HCT116 (cell line): ENCODE results near the gene HOXB7. TPM values are rescaled to one million over a fixed set of nuclear protein-coding genes. Genes with fewer than 3 reads are reported as not detected.

Source experiments
- ATAC-seq: fragments of 200-7000 bp; cut with Tn5 transposase; 2 replicates; pipeline ENCODE4 v1.9.1; 2020; ENCODE audit warnings: mild to moderate bottlenecking, moderate library complexity
- BruUV-seq: library from RNA; stranded (reverse); fragments of 400-500 nt; replicated peaks from 2 replicates; lab custom pipeline; 2021; lab: Mats Ljungman, UMichigan
- CTCF ChIA-PET: fragments of 300-600 bp; sonication (Branson Sonifier 250); formaldehyde crosslinking; loops from one replicate; lab custom pipeline; 2021; ENCODE audit warnings: antibody characterized with exemption; lab: Charles Lee
- POLR2A ChIA-PET: fragments of 300-600, 350-600 bp; sonication (Branson Sonifier 250); formaldehyde crosslinking; loops from one replicate; lab custom pipeline; 2021; ENCODE audit warnings: antibody characterized with exemption; lab: Charles Lee
- RAD21 ChIA-PET, 2 experiments: fragments of 300-600 bp; sonication (Branson Sonifier 250); formaldehyde crosslinking; loops; one replicate each; lab custom pipeline; 2023; ENCODE audit warnings: low total read pairs in 2 of 2; ENCODE audit not compliant: uncharacterized antibody in 2 of 2, unreplicated experiment in 2 of 2, low non-redundant PET in 1 of 2; lab: Charles Lee
- DNase-seq: peaks from one replicate; pipeline ENCODE4 v3.0.0-alpha.2; 2010; ENCODE audit warnings: low read depth, low spot score
- H2AFZ ChIP-seq: fragments of 200-600 bp; shearing (Covaris generic), sonication (generic); 2 replicates; pipeline ENCODE4 v1.6.1; 2017; ENCODE audit warnings: low read depth, mixed run types, mixed read lengths, antibody characterized with exemption, low read length; ENCODE audit not compliant: poor library complexity, severe bottlenecking
- H3K27ac ChIP-seq: 2 replicates; pipeline ENCODE4 v1.5.1; 2012; ENCODE audit warnings: low read depth, low read length
- H3K27me3 ChIP-seq: fragments of 200-600 bp; sonication (generic); 2 replicates; pipeline ENCODE4 v1.6.1; 2016; ENCODE audit warnings: mixed run types, low read length, mixed read lengths; ENCODE audit not compliant: insufficient read depth
- H3K36me3 ChIP-seq, 2 experiments: fragments of 200-500 bp in 1 of 2; fragments of 200-600 bp in 1 of 2; sonication (Bioruptor generic) in 1 of 2; sonication (generic) in 1 of 2; 2 replicates each; pipeline versions ENCODE4 v1.5.1 to v1.6.1; 2014 to 2016; ENCODE audit warnings: low read length in 2 of 2, inconsistent platforms in 1 of 2, mixed read lengths in 1 of 2, mixed run types in 1 of 2; ENCODE audit not compliant: insufficient read depth in 2 of 2, control insufficient read depth in 1 of 2
- H3K4me1 ChIP-seq, 2 experiments: fragments of 200-600 bp in 1 of 2; sonication (generic) in 1 of 2; 2 replicates each; pipeline versions ENCODE4 v1.5.1 to v1.6.1; 2012 to 2017; ENCODE audit warnings: low read length in 2 of 2, inconsistent platforms in 1 of 2, mild to moderate bottlenecking in 1 of 2, mixed read lengths in 1 of 2, mixed run types in 1 of 2, moderate library complexity in 1 of 2; ENCODE audit not compliant: insufficient read depth in 2 of 2, control insufficient read depth in 1 of 2
- H3K4me2 ChIP-seq: fragments of 200-600 bp; sonication (generic); 2 replicates; pipeline ENCODE4 v1.6.1; 2017; ENCODE audit warnings: mixed run types, low read length, mixed read lengths
- H3K4me3 ChIP-seq, 2 experiments: fragments of 200-600 bp in 1 of 2; sonication (generic) in 1 of 2; replicated peaks in 1 of 2; 2 replicates each; pipeline ENCODE4 v1.5.1; 2011 to 2016; ENCODE audit warnings: low read length in 2 of 2, control low read depth in 1 of 2, low read depth in 1 of 2, mild to moderate bottlenecking in 1 of 2, mixed read lengths in 1 of 2, mixed run types in 1 of 2
- H3K79me2 ChIP-seq: fragments of 200-600 bp; sonication (generic); 2 replicates; pipeline ENCODE4 v1.6.1; 2017; ENCODE audit warnings: mild to moderate bottlenecking, mixed run types, low read length, moderate library complexity, mixed read lengths; ENCODE audit not compliant: insufficient read depth
- H3K9ac ChIP-seq: fragments of 200-600 bp; sonication (generic); 2 replicates; pipeline ENCODE4 v1.6.1; 2016; ENCODE audit warnings: low read length, mixed read lengths
- H3K9me2 ChIP-seq: fragments of 200-600 bp; sonication (generic), shearing (Covaris generic); 2 replicates; pipeline ENCODE4 v1.6.1; 2017; ENCODE audit warnings: mixed run types, mild to moderate bottlenecking, moderate library complexity; ENCODE audit not compliant: insufficient read depth
- H3K9me3 ChIP-seq, 2 experiments: fragments of 200-500 bp in 1 of 2; fragments of 200-600 bp in 1 of 2; sonication (Bioruptor generic) in 1 of 2; sonication (generic) in 1 of 2; 2 replicates each; pipeline ENCODE4 v1.6.1; 2014 to 2017; ENCODE audit warnings: low read length in 2 of 2, mixed read lengths in 2 of 2, inconsistent platforms in 1 of 2, low read depth in 1 of 2, mild to moderate bottlenecking in 1 of 2, mixed run types in 1 of 2, moderate library complexity in 1 of 2; ENCODE audit not compliant: control insufficient read depth in 1 of 2, insufficient read depth in 1 of 2
- H4K20me1 ChIP-seq: fragments of 200-600 bp; sonication (generic), shearing (Covaris generic); 2 replicates; pipeline ENCODE4 v1.6.1; 2017; ENCODE audit warnings: mixed run types, mild to moderate bottlenecking, moderate library complexity; ENCODE audit not compliant: insufficient read depth
- CBX3 ChIP-seq: IDR thresholded peaks from 2 replicates; pipeline ENCODE4 v1.6.1; 2012; ENCODE audit warnings: low read depth
- ELF1 ChIP-seq: IDR thresholded peaks from 2 replicates; pipeline ENCODE4 v1.6.1; 2012; ENCODE audit warnings: low read depth, borderline replicate concordance
- EZH2 ChIP-seq: fragments of 200-600 bp; sonication (generic); IDR thresholded peaks from 2 replicates; pipeline ENCODE4 v1.6.1; 2017; ENCODE audit warnings: antibody characterized with exemption, mixed run types
- EZH2phosphoT487 ChIP-seq: fragments of 200-600 bp; IDR thresholded peaks from 2 replicates; pipeline ENCODE4 v1.6.1; 2018; ENCODE audit warnings: antibody characterized with exemption, borderline replicate concordance
- JUND ChIP-seq: IDR thresholded peaks from 2 replicates; pipeline ENCODE4 v1.6.1; 2012
- POLR2AphosphoS5 ChIP-seq: IDR thresholded peaks from 2 replicates; pipeline ENCODE4 v1.6.1; 2011; ENCODE audit warnings: mild to moderate bottlenecking, low read depth, low read length, moderate library complexity
- RAD21 ChIP-seq: IDR thresholded peaks from 2 replicates; pipeline ENCODE4 v1.6.1; 2012; ENCODE audit warnings: low read depth, mild to moderate bottlenecking
- SIN3A ChIP-seq: IDR thresholded peaks from 2 replicates; pipeline ENCODE4 v1.6.1; 2012; ENCODE audit warnings: low read depth
- SP1 ChIP-seq: IDR thresholded peaks from 2 replicates; pipeline ENCODE4 v1.6.1; 2012; ENCODE audit warnings: low read depth
- ZFX ChIP-seq: fragments of 450-650 bp; IDR thresholded peaks from 2 replicates; pipeline ENCODE4 v1.6.1; 2017
- ZNF274 ChIP-seq: fragments of 200-500 bp; sonication (Bioruptor generic); IDR thresholded peaks from 2 replicates; pipeline ENCODE4 v1.6.1; 2014; ENCODE audit warnings: mild to moderate bottlenecking, low read depth, low read length, inconsistent platforms
- intact Hi-C: fragments of 100-400 bp; cut with micrococcal nuclease; formaldehyde crosslinking; loops from 2 replicates; pipeline ENCODE4 v1.10.0; 2022
- total RNA-seq: library from RNA; stranded (reverse); gene quantifications from one replicate; pipeline ENCODE4 v1.2.1, GENCODE V29; 2021; ENCODE audit not compliant: unreplicated experiment
- TF ChIP-seq, protein P1 (sequence below): IDR thresholded peaks from 2 replicates; pipeline ENCODE4 v1.6.1; 2012
- TF ChIP-seq, protein P2 (sequence below): IDR thresholded peaks from 2 replicates; pipeline ENCODE4 v1.6.1; 2011; ENCODE audit warnings: mild to moderate bottlenecking, low read length, moderate library complexity; ENCODE audit not compliant: insufficient replicate concordance; ENCODE audit errors: extremely low read depth
- TF ChIP-seq, protein P3 (sequence below): IDR thresholded peaks from 2 replicates; pipeline ENCODE4 v1.6.1; 2012; ENCODE audit warnings: low read depth

HOXB7 gene
- total RNA-seq, 1 experiment from 2014 or later = 33.6 TPM

DNA sequence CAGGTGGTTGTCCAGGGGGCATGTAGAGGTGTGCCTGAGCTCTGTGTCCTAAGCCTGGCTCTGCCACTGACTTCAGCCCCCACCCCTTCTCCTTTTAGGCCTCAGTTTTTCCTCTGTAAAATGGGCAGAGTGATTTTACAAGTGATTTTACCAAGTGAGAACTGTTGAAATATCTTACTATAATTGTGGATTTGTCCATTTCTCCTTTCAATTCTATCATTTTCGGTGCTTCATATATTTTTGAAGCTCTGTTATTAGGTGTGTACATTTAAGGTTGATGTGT is 37.1 kb upstream of the HOXB7 start:
- ChIA-PET POLR2A (interaction anchor here (1.6 kb wide), 1 partner anchor 23 kb away, joined by 4 read pairs; no protein-coding TSS in a partner anchor), CTCF (interaction anchor here (1.9 kb wide), 1 partner anchor 24 kb away, joined by 4 read pairs; no protein-coding TSS in a partner anchor), RAD21 (no interaction called here)
- ATAC-seq = peak; percentile 2; the same call in 1 of the 2 replicates
- BruUV-seq = no TSS peak
- Histone ChIP-seq H3K4me1 (peaks cover 9 to 29% of the 10 kb centered on the region in 2 experiments; a peak in 3 of 4 replicates), H3K9me2 (no peaks in the 10 kb centered on the region), H3K4me2 (peak overlapping the region; percentile 90), H3K27ac (peak overlapping the region; percentile 99), H3K36me3 (peaks cover 0 to 10% of the 10 kb centered on the region in 2 experiments; a peak in 1 of 4 replicates), H2AFZ (no peak overlapping the region), H3K9me3 (no peaks in the 10 kb centered on the region), H3K79me2 (peaks cover 41% of the 10 kb centered on the region), H3K27me3 (no peaks in the 10 kb centered on the region), H3K9ac (peak overlapping the region; percentile 94), H4K20me1 (no peaks in the 10 kb centered on the region), H3K4me3 (peak overlapping the region; percentile 96)
- intact Hi-C loops = no loop called here
- DNase-seq = no peak
- TF ChIP-seq RAD21 (no peak), EZH2phosphoT487 (no peak), SP1 (no peak), ZNF274 (no peak), POLR2AphosphoS5 (no peak), SIN3A (no peak), JUND (no peak), ELF1 (no peak), EZH2 (no peak), ZFX (no peak), CBX3 (no peak)
- TF ChIP-seq, protein P1, sequence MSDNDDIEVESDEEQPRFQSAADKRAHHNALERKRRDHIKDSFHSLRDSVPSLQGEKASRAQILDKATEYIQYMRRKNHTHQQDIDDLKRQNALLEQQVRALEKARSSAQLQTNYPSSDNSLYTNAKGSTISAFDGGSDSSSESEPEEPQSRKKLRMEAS = no peak
- TF ChIP-seq, protein P2, sequence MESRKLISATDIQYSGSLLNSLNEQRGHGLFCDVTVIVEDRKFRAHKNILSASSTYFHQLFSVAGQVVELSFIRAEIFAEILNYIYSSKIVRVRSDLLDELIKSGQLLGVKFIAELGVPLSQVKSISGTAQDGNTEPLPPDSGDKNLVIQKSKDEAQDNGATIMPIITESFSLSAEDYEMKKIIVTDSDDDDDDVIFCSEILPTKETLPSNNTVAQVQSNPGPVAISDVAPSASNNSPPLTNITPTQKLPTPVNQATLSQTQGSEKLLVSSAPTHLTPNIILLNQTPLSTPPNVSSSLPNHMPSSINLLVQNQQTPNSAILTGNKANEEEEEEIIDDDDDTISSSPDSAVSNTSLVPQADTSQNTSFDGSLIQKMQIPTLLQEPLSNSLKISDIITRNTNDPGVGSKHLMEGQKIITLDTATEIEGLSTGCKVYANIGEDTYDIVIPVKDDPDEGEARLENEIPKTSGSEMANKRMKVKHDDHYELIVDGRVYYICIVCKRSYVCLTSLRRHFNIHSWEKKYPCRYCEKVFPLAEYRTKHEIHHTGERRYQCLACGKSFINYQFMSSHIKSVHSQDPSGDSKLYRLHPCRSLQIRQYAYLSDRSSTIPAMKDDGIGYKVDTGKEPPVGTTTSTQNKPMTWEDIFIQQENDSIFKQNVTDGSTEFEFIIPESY = no peak
- TF ChIP-seq, protein P3, sequence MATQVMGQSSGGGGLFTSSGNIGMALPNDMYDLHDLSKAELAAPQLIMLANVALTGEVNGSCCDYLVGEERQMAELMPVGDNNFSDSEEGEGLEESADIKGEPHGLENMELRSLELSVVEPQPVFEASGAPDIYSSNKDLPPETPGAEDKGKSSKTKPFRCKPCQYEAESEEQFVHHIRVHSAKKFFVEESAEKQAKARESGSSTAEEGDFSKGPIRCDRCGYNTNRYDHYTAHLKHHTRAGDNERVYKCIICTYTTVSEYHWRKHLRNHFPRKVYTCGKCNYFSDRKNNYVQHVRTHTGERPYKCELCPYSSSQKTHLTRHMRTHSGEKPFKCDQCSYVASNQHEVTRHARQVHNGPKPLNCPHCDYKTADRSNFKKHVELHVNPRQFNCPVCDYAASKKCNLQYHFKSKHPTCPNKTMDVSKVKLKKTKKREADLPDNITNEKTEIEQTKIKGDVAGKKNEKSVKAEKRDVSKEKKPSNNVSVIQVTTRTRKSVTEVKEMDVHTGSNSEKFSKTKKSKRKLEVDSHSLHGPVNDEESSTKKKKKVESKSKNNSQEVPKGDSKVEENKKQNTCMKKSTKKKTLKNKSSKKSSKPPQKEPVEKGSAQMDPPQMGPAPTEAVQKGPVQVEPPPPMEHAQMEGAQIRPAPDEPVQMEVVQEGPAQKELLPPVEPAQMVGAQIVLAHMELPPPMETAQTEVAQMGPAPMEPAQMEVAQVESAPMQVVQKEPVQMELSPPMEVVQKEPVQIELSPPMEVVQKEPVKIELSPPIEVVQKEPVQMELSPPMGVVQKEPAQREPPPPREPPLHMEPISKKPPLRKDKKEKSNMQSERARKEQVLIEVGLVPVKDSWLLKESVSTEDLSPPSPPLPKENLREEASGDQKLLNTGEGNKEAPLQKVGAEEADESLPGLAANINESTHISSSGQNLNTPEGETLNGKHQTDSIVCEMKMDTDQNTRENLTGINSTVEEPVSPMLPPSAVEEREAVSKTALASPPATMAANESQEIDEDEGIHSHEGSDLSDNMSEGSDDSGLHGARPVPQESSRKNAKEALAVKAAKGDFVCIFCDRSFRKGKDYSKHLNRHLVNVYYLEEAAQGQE = no peak
